Activated naive CD8-positive, alpha-beta T cell (primary cell): ENCODE results near the gene MYOM3.

Source experiments
- H3K27ac Mint-ChIP-seq: one replicate; pipeline ENCODE4 v1.8.0; 2021; ENCODE audit warnings: mixed read lengths
- H3K27me3 Mint-ChIP-seq: one replicate; pipeline ENCODE4 v1.8.0; 2021; ENCODE audit warnings: mixed read lengths
- H3K36me3 Mint-ChIP-seq: one replicate; pipeline ENCODE4 v1.8.0; 2021; ENCODE audit warnings: mixed read lengths
- H3K4me1 Mint-ChIP-seq: one replicate; pipeline ENCODE4 v1.8.0; 2021; ENCODE audit warnings: low read depth, mixed read lengths
- H3K4me3 Mint-ChIP-seq: one replicate; pipeline ENCODE4 v1.8.0; 2021; ENCODE audit warnings: mild to moderate bottlenecking, mixed read lengths
- H3K9me3 Mint-ChIP-seq: one replicate; pipeline ENCODE4 v1.8.0; 2021; ENCODE audit warnings: low read depth, mixed read lengths

The MYOM3 gene

DNA sequence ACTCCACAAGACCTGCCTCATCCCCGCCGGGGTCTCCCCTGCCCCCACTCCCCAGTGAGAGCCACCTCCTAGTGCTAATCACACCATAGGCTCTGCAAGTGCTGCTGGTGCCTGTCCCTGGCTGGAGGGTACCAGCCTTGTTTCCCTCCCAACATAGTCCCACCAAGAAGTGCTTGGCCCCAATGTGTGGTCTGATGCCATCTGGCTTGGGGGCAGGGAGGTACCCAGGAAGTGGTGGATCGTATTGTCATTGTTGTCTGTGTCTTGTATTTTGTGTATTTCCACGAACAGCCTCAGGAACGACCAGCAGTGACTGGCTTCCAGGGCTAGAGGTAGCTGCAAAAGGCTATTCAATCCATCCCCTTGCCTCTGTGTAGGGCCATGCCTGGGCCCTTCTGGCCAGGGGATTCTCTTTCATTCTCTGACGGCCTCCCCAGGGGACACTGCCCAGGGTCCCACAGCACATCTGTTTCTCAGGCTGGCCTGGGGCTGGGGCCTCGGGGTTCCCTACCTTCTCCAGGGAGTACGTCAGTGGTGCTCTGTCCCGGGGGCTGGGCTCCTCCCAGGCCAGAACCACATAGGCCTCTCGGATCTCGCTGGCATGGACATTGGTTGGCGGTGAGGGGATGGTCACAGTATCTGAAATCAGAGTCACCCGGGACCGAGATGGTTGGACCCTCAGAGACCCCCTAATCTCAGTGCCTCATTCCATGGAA is 22.8 kb downstream of the MYOM3 start:
- Mint-ChIP-seq H3K9me3 (no peaks in the 10 kb centered on the region), H3K4me3 (no peak overlapping the region), H3K27me3 (no peaks in the 10 kb centered on the region), H3K36me3 (no peaks in the 10 kb centered on the region), H3K27ac (no peak overlapping the region), H3K4me1 (no peaks in the 10 kb centered on the region)

- no peaks in the 10 kb centered on the region for H3K9me3 Mint-ChIP-seq
- no peaks in the 10 kb centered on the region for H3K4me1 Mint-ChIP-seq
- H3K36me3 Mint-ChIP-seq, result no peaks in the 10 kb centered on the region
- no peaks in the 10 kb centered on the region for H3K27me3 Mint-ChIP-seq
- no peak overlapping the region for H3K27ac Mint-ChIP-seq
- H3K4me3 Mint-ChIP-seq, result no peak overlapping the region
Observed at GRCh38 chr1:24086466-24086865, 25.5 kb downstream of the MYOM3 start.

- no peaks in the 10 kb centered on the region for H3K4me1 Mint-ChIP-seq
- H3K9me3 Mint-ChIP-seq, result no peaks in the 10 kb centered on the region
- no peak overlapping the region for H3K4me3 Mint-ChIP-seq
- H3K27me3 Mint-ChIP-seq, result no peaks in the 10 kb centered on the region
- no peaks in the 10 kb centered on the region for H3K36me3 Mint-ChIP-seq
- H3K27ac Mint-ChIP-seq, result no peak overlapping the region
Observed at GRCh38 chr1:24085546-24085945, 26.4 kb downstream of the MYOM3 start.

- Mint-ChIP-seq H3K4me1 (no peaks in the 10 kb centered on the region), H3K4me3 (no peak overlapping the region), H3K36me3 (no peaks in the 10 kb centered on the region), H3K9me3 (no peaks in the 10 kb centered on the region), H3K27me3 (no peaks in the 10 kb centered on the region), H3K27ac (no peak overlapping the region)
Observed at GRCh38 chr1:24085007-24085406, 26.9 kb downstream of the MYOM3 start.

DNA sequence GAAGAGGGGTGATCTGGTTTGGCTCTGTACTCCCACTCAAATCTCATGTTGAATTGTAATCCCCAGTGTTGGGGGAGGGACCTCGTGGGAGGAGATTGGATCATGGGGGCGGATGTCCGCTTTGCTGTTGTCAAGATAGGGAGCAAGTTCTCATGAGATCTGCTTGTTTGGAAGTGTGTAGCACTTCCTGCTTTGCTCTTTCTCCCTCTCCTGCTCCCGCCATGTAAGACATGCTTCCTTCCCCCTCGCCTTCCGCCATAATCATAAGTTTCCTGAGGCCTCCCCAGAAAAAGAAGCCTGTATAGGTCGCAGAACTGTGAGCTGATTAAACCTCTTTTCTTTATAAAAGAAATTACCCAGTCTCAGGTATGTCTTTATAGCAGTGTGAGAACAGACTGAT is 27.9 kb downstream of the MYOM3 start:
- no peaks in the 10 kb centered on the region for H3K27me3 Mint-ChIP-seq
- no peaks in the 10 kb centered on the region for H3K36me3 Mint-ChIP-seq
- H3K4me3 Mint-ChIP-seq, result no peak overlapping the region
- H3K27ac Mint-ChIP-seq, result no peak overlapping the region
- no peaks in the 10 kb centered on the region for H3K9me3 Mint-ChIP-seq
- H3K4me1 Mint-ChIP-seq, result no peaks in the 10 kb centered on the region

- no peaks in the 10 kb centered on the region for H3K9me3 Mint-ChIP-seq
- H3K4me3 Mint-ChIP-seq, result no peak overlapping the region
- no peak overlapping the region for H3K27ac Mint-ChIP-seq
- H3K27me3 Mint-ChIP-seq, result no peaks in the 10 kb centered on the region
- H3K36me3 Mint-ChIP-seq, result no peaks in the 10 kb centered on the region
- H3K4me1 Mint-ChIP-seq, result no peaks in the 10 kb centered on the region
Observed at GRCh38 chr1:24082372-24082771, 29.6 kb downstream of the MYOM3 start.

DNA sequence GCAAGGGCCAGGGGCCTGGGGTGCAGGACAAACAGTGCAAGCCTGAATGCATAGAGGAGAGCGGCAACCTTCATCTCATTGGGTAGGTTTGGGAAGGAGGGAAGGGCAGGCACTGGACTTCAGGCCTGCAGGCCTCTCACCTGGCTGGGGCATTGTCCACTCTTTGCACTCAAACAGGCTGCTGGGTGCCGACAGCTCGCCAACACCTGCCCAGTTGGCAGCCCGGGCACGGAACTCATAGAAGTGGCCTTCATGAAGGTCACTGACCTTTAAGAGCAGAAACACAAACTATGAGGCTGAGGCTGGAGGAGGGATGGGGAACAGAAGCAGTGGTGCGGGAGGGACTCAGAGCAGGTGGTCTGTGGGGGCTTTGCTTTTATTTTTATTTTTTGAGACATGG is 30.7 kb downstream of the MYOM3 start:
- H3K4me3 Mint-ChIP-seq, result no peak overlapping the region
- no peaks in the 10 kb centered on the region for H3K4me1 Mint-ChIP-seq
- no peak overlapping the region for H3K27ac Mint-ChIP-seq
- H3K36me3 Mint-ChIP-seq, result no peaks in the 10 kb centered on the region
- H3K27me3 Mint-ChIP-seq, result no peaks in the 10 kb centered on the region
- H3K9me3 Mint-ChIP-seq, result no peaks in the 10 kb centered on the region

DNA sequence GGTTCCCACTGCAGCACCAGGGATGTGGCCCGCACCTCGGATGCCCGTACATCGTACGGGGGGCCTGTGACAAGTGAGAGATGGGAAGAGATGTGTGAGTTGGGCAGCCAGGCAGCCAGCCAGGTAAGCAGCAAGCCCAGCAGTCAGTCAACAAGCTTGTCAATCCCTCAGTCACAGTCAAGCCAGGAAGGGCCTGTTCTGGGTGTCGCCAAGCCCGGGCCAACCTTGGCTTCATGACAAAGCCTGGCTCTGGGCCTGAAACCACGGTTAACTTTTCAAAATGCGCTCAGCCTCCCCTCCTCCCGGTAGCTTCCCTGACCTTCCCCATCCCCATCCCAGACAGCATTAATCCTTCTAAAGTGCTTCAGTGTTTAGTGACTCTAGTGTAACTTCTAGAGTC is 31.8 kb downstream of the MYOM3 start:
- H3K9me3 Mint-ChIP-seq, result no peaks in the 10 kb centered on the region
- H3K27me3 Mint-ChIP-seq, result no peaks in the 10 kb centered on the region
- no peaks in the 10 kb centered on the region for H3K36me3 Mint-ChIP-seq
- H3K4me3 Mint-ChIP-seq, result no peak overlapping the region
- H3K4me1 Mint-ChIP-seq, result no peaks in the 10 kb centered on the region
- H3K27ac Mint-ChIP-seq, result no peak overlapping the region

DNA sequence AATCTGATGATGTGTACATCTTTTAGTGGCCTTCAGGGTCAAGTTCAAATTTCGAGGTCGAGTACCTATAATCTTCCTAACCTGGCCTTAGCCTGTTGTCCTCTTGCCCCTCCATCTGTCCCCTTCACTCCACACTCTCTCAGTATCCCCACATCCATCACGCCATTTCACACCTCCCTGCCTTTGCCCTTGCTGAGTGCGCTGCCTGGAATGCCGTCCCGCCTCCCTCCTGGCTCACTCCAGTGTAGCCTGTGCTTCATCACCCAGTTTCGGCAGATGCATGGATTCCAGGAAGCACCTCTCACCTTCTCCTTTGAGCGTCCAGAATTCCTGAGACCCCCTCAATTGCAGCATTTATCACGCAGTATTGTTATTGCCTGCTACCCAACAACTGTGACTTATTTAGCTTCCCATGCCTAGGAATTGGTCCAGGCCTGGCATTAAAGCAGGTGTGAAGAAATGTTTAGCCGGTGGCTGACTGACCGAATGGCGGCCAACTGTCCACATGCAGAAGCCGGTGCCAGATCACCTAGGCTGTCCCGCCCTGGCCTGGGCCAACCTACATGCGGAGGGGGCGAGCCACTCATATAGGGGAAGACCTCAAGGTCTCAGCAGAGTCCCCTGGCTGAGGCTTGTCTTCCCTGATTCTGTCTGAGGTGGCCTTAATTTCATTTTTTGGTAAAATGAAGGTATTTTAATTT is 34.5 kb downstream of the MYOM3 start:
- Mint-ChIP-seq H3K4me1 (no peaks in the 10 kb centered on the region), H3K36me3 (no peaks in the 10 kb centered on the region), H3K4me3 (no peak overlapping the region), H3K27me3 (no peaks in the 10 kb centered on the region), H3K27ac (no peak overlapping the region), H3K9me3 (no peaks in the 10 kb centered on the region)

GRCh38 chr1:24075946-24076345 is 36.0 kb downstream of the MYOM3 start:
- Mint-ChIP-seq H3K4me3 (no peak overlapping the region), H3K4me1 (peaks cover under 1% of the 10 kb centered on the region), H3K27me3 (no peaks in the 10 kb centered on the region), H3K27ac (no peak overlapping the region), H3K9me3 (no peaks in the 10 kb centered on the region), H3K36me3 (no peaks in the 10 kb centered on the region)

DNA sequence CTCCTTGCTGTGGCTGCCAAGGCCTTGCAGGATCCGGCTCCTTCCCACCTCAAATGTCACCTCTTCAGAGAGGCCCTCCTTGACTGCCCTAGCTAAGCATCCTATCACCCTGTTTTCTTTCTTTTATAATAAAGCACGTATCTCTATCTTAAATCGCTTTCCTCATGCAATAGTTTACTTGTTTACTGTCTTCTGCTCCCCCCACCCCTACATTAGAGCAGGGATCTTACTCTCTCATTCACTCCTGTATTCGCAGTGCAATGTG is 36.4 kb downstream of the MYOM3 start:
- H3K4me1 Mint-ChIP-seq, result peaks cover 3% of the 10 kb centered on the region
- no peak overlapping the region for H3K4me3 Mint-ChIP-seq
- no peaks in the 10 kb centered on the region for H3K9me3 Mint-ChIP-seq
- H3K27me3 Mint-ChIP-seq, result no peaks in the 10 kb centered on the region
- no peaks in the 10 kb centered on the region for H3K36me3 Mint-ChIP-seq
- H3K27ac Mint-ChIP-seq, result no peak overlapping the region

GRCh38 chr1:24074817-24075589 is 36.9 kb downstream of the MYOM3 start:
- H3K27ac Mint-ChIP-seq, result no peak overlapping the region
- no peaks in the 10 kb centered on the region for H3K36me3 Mint-ChIP-seq
- H3K27me3 Mint-ChIP-seq, result no peaks in the 10 kb centered on the region
- no peaks in the 10 kb centered on the region for H3K9me3 Mint-ChIP-seq
- H3K4me1 Mint-ChIP-seq, result peaks cover 3% of the 10 kb centered on the region
- H3K4me3 Mint-ChIP-seq, result no peak overlapping the region

DNA sequence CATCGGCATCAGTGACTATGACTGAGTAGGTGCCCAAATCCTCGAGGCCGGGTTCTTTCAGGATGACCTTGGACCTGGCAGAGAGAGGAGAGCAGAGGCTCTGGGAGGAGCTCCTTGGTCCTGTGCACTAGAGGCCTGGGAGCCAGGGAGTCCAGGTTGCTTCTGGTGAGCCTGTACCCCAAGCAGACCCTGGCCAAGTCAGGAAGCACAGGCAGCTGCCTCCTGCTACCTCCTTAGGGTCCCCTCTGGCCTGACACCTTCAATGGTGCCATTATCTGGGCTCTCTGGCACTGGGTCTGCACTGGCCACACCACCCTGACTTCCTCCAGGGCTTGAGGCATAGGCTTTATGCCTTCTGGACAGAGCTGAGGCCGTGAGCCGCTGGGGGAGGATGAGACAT is 37.7 kb downstream of the MYOM3 start:
- Mint-ChIP-seq H3K36me3 (no peaks in the 10 kb centered on the region), H3K27me3 (no peaks in the 10 kb centered on the region), H3K4me1 (peaks cover 3% of the 10 kb centered on the region), H3K9me3 (no peaks in the 10 kb centered on the region), H3K4me3 (no peak overlapping the region), H3K27ac (no peak overlapping the region)

GRCh38 chr1:24071941-24072340 is 40.0 kb downstream of the MYOM3 start:
- Mint-ChIP-seq H3K36me3 (no peaks in the 10 kb centered on the region), H3K27ac (no peak overlapping the region), H3K4me1 (peaks cover 3% of the 10 kb centered on the region), H3K4me3 (no peak overlapping the region), H3K27me3 (no peaks in the 10 kb centered on the region), H3K9me3 (no peaks in the 10 kb centered on the region)

DNA sequence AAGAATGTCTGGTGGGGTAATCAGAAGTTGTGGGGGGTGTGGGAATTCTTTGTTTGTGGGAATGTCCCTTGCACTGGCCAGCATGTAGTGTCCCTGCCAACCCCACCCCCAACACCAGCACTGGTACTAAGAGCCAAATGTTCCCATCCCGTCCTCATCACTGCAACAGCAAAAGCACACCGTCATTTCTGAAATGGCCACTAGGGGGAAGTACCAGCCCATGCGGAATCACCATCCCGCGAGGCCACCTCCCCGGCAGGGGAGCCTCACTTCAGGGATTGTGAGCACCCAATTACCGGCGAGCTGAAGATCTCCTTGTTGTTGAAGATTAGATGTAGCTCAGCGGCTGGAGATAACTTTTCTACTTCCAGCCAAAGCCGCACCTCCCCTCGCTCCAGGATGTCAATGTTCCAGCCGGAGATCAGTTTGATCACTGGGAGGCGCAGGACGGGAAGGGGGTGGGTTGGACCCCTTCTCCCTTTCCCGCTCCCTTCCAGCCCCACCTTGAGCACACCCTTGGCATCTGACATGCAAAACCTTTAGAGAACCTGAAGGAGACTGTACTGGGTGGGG is 41.0 kb downstream of the MYOM3 start:
- no peak overlapping the region for H3K27ac Mint-ChIP-seq
- no peaks in the 10 kb centered on the region for H3K9me3 Mint-ChIP-seq
- H3K4me1 Mint-ChIP-seq, result peaks cover 3% of the 10 kb centered on the region
- no peaks in the 10 kb centered on the region for H3K27me3 Mint-ChIP-seq
- no peaks in the 10 kb centered on the region for H3K36me3 Mint-ChIP-seq
- H3K4me3 Mint-ChIP-seq, result no peak overlapping the region
